Right kidney (tissue), 9 donors: ENCODE data around the gene CTSZ.
"Not testable (repeated sequence)": the region's sequence is repeated elsewhere in the genome, so short reads cannot be mapped to it uniquely, and the experiment has no call there.

Experiments used
- DNase-seq: peaks from one replicate; pipeline ENCODE4 v3.0.0-alpha.2; 2016
- long read RNA-seq, 8 donors: transcript quantifications; one replicate each; lab custom pipeline, GENCODE V29; 2026

CTSZ gene
- long read RNA-seq, donor 1, transcript CTSZ-201 (6 exons, 1,495 nt), result major isoform, 5 of 7 reads
- long read RNA-seq, donor 1, partial matches to known transcripts, result 0 of 7 reads
- long read RNA-seq, donor 1, other reads (novel, unspliced or antisense), result 0 of 7 reads
- long read RNA-seq, donor 2, partial matches to known transcripts, result 0 of 2 reads
- long read RNA-seq, donor 2, other reads (novel, unspliced or antisense), result 0 of 2 reads
- long read RNA-seq, donor 3, transcript CTSZ-201 (6 exons, 1,495 nt), result major isoform, 7 of 9 reads
- long read RNA-seq, donor 3, partial matches to known transcripts, result 0 of 9 reads
- long read RNA-seq, donor 3, other reads (novel, unspliced or antisense), result 0 of 9 reads
- long read RNA-seq, donor 4, transcript CTSZ-201 (6 exons, 1,495 nt), result major isoform, 6 of 8 reads
- long read RNA-seq, donor 4, partial matches to known transcripts, result 0 of 8 reads
- long read RNA-seq, donor 4, other reads (novel, unspliced or antisense), result 0 of 8 reads
- long read RNA-seq, donor 5, partial matches to known transcripts, result 0 of 5 reads
- long read RNA-seq, donor 5, other reads (novel, unspliced or antisense), result 0 of 5 reads
- long read RNA-seq, donor 6, transcript CTSZ-201 (6 exons, 1,495 nt), result major isoform, 5 of 8 reads
- long read RNA-seq, donor 6, partial matches to known transcripts, result 0 of 8 reads
- long read RNA-seq, donor 6, other reads (novel, unspliced or antisense), result 0 of 8 reads
- long read RNA-seq, donor 7, transcript CTSZ-201 (6 exons, 1,495 nt), result major isoform, 9 of 12 reads
- long read RNA-seq, donor 7, partial matches to known transcripts, result 0 of 12 reads
- long read RNA-seq, donor 7, other reads (novel, unspliced or antisense), result 0 of 12 reads
- long read RNA-seq, donor 8, transcript CTSZ-201 (6 exons, 1,495 nt), result major isoform, 6 of 6 reads
- long read RNA-seq, donor 8, partial matches to known transcripts, result 0 of 6 reads
- long read RNA-seq, donor 8, other reads (novel, unspliced or antisense), result 0 of 6 reads

DNA sequence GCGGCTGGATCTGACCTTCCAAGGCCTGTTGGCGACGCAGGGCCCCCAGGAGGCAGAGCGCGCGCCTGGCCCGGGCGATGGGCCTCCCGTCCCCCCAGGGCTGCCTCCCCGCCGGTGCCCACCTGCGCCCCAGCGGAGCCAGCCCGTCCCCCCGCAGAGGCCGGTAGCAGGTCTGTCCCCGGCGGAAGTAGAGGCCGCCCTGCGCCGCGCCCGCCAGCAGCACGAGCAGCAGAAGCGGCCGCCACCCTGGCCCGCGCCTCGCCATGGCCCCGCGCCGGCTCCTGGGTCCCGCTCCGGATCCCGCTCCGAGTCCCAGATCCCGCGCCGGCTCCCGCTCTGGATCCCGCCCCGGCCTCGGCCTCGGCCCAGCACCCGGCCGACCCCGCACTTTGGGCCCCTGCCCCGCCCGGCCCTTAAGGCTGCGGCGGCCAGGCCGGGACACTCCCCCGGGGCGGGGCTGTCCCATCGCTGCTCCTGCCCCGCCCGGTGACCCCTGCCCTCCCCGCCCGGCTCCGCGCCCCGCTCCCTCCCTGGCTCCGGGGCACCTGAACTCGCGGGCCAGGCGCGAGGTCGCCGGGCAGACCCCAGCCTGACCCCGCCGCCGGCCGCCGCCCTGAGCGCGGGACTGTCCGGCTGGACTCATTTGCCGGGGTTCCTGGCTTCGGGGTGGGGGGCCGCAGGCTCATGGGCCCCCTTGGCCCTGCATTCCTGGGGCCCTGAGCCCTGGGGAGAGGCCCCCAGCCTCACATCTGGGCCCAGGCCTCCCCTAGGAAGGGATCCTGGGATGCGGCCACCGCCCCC lies at the start of gene CTSZ:
Gene CTSZ (minus strand): TSS at position 391 of the 801 bp plus-strand sequence. CDS start 126 bp downstream, at position 265.
- DNase-seq, result peak; percentile 71

DNA sequence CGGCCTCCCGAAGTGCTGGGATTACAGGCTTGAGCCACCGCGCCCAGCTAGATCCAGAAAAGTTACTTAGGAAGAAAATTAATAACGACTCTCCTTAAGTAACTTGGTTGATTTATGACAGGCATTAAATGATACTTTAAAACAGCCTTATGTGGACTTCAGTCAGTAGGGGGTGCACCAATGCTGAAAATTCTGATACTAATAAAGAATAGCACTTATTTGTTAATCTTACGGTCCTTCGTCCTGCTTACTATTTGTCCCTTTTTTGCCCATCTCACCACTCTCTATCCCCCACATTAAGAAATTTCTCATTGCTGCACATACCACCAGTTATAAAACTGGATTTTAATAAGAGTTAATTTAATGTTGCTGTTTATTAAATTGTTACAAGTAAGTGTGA lies 48.2 kb upstream of the CTSZ start:
- DNase-seq, result no peak

DNA sequence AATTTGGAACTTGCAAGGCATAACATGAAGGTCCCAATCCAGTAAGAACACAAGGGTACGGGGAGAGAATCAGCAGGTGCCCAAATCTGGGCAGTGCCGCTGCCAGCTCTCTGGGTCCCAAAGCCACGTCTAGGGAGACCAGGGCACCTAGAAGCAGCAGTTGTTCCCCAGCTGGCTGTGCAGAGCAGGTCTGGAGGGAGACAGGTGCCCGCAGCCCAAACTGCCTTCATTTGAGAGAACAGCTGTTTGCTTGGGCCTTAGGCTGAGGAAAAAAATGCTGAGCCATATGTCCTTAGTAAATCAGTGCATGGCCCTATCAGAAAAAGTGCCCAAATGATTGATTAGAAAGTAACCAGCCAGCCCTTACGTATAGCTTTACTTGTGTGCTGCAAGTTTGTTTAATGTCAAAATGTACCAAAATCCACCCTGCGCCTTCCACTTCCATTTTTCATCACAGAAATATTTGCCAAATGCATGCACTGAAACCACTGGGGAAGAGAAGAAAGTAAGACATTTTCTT lies 44.7 kb upstream of the CTSZ start:
- no peak for DNase-seq

DNA sequence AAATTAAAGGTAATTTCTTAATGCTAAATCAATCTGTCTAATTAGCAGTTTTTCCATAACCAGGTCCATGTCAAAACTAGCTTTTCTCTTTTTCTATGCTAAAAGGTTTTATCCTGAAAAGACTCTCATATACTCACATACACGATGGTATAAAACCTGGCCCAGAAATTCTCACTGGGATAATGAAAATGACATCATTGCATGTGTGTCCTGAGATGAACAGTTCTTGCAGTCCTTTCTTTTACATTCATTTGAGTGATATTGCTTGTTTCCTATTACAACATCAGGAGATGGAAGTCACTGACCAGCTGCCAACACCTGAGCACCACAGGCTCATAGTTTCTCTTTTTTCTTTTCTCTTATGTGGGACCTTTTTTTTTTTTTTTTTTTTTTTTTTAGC lies 43.4 kb upstream of the CTSZ start:
- no peak for DNase-seq

DNA sequence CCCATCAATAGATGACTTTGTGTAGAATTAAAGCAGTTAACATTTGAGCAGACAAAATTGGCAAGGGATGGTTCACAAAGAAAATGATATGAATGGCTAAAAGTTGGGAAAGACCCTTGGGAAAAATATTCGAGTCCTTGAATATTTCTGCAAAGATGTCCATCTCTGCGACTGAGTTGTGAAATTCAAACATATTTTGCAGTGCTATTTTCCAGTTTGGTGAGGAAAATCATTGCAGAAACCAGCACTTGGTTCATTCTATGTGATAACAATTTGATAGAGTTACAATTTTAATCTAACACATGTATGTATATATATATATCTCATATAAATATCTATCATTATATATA lies 41.6 kb upstream of the CTSZ start:
- DNase-seq, result no peak

DNA sequence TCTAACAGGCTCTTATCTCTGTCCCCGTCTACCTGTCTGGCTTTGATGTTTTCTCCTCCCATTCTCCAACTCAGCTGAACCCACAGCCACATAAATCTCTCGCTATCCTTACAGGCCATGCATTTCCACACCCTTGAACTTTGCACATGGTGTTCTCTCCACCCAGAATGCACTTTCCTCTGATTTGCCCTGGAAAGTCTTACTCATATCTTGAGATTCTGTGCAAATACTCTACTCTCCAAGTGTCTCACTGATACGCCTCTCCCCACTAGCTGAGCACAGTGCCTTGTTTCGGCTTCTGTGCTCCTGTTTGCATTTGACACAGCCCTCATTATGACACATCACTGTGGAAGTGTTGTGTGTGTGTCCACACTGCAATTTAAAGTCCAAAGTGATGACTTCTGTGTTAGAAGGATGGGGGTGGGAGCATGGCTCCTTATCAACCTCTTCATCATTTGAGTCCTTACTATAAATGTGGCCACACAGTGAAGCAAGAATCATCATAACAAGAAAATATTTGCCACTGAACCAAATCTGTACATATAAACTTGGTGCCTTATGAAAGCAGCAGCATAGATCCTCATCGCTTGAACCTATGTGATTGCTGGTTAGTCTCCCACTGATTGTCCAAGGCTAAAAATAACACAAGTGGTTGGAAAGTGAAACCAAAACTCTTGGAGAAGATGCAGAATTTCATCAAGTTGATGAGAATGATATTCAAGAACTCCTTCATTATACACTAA lies 41.1 kb upstream of the CTSZ start:
- DNase-seq, result no peak

- DNase-seq, result no peak
These were observed 39.8 kb upstream of the CTSZ start for GRCh38 chr20:59046862-59047261.

- DNase-seq, result no peak
These were observed 37.7 kb upstream of the CTSZ start for GRCh38 chr20:59044796-59045195.

DNA sequence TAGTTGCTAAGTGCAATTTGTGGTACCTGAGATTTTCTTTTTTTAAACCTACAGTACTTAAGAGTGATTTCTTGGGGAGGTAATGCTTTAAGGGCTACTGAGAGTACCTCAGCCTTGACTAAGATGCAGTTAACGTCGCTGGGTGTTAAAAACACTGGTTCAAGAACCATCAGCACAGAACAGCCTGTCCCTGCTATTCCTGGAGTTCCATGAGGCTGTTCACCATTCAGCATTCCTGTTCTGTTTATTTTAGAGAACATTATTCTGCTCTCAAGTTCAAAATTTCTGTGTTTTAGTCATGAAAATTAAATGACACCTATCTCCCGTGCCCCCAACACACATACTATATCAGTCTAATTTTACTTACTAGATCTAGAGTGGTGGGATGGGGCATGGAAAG lies 37.2 kb upstream of the CTSZ start:
- no peak for DNase-seq

- no peak for DNase-seq
These were observed 36.6 kb upstream of the CTSZ start for GRCh38 chr20:59043698-59044097.

- peak; percentile 90 for DNase-seq
These were observed 36.0 kb upstream of the CTSZ start for GRCh38 chr20:59042796-59043631.

- no peak for DNase-seq
These were observed 35.2 kb upstream of the CTSZ start, which contains the start of gene PRELID3B for GRCh38 chr20:59042151-59042795. Gene PRELID3B, minus strand, starts transcription at chr20:59042786. Its CDS starts 56 bp downstream, at chr20:59042730.

DNA sequence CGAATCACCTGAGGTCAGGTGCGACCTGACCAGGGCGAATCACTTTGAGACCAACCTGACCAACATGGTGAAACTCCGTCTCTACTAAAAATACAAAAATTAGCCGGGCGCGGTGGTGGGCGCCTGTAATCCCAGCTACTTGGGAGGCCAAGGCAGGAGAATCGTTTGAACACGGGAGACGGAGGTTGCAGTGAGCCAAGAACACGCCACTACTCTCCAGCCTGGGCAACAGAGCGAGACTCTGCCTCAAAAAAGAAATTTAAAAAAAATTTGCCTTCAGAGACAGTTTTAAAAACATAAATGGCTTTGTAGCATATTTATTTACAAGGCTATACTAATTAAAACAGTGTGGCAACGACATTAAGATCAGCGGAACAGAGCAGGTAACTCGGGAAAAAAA lies 34.4 kb upstream of the CTSZ start:
- DNase-seq, result not testable (repeated sequence)

DNA sequence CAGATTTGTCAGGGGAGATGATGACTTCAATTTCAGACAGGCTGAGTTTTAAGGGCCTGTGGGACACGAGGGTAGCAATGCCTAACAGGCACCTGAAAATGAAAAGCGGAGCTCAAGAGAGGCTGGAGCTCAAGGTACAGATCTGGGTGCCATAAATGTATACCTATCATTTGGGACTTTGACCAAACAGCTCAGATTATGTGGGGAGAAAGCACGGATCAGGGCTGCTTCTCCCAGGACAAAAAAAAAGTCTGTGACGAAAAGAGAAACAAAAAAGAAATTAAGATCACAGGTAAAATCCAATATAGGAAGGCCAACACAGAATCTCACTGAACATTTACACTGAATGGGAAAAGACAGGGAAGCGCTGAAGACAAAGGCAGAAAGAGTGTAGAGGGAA lies 33.6 kb upstream of the CTSZ start:
- DNase-seq, result no peak

GRCh38 chr20:59039233-59039632 lies 32.2 kb upstream of the CTSZ start:
- no peak for DNase-seq

DNA sequence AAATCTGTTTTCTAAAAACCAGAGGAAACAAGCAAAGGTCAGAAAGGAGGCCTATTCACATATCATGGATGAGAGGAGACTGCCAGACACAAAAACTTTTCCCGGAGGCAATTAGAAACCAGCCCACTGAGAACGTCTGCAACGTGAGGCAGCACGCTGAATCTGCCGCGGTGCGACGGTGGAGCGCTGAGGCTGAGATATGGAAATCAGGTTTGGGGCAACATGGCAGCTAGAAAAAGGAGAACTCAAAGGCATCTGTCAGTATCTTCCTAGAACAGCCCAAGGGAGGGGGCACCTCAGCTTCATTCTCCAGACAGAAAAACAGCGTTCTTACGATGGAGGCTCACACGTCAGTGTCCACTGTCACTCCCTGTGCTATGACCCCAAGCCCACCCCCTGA lies 30.3 kb upstream of the CTSZ start:
- no peak for DNase-seq

- no peak for DNase-seq
These were observed 28.3 kb upstream of the CTSZ start for GRCh38 chr20:59035381-59035780.

- no peak for DNase-seq
These were observed 26.6 kb upstream of the CTSZ start for GRCh38 chr20:59033616-59034165.

- DNase-seq, result no peak
These were observed 26.0 kb upstream of the CTSZ start for GRCh38 chr20:59033093-59033492.

- no peak for DNase-seq
These were observed 25.6 kb upstream of the CTSZ start for GRCh38 chr20:59032713-59033059.
